Thyroid gland (tissue), 4 donors: Measurements from ENCODE around the gene WASL.

Experiments
- POLR2A ChIP-seq, 2 donors: fragments of 450-650 bp; IDR thresholded peaks; one replicate each; pipeline ENCODE4 v1.6.1; 2017; ENCODE audit warnings: antibody characterized with exemption in 2 of 2, mild to moderate bottlenecking in 2 of 2, moderate library complexity in 1 of 2
- TF ChIP-seq, protein P1 (sequence below), 6 experiments: fragments of 200-600 bp in 3 of 6; fragments of 450-650 bp in 3 of 6; sonication (generic) in 3 of 6; IDR thresholded peaks; one replicate each; pipeline ENCODE4 v1.5.1; 2016 to 2019; ENCODE audit warnings: antibody characterized with exemption in 6 of 6, mild to moderate bottlenecking in 2 of 6, inconsistent platforms in 1 of 6, moderate library complexity in 1 of 6

GRCh38 chr7:123783820-123784219 is 35.0 kb upstream of the WASL start:
- TF ChIP-seq, protein P1, sequence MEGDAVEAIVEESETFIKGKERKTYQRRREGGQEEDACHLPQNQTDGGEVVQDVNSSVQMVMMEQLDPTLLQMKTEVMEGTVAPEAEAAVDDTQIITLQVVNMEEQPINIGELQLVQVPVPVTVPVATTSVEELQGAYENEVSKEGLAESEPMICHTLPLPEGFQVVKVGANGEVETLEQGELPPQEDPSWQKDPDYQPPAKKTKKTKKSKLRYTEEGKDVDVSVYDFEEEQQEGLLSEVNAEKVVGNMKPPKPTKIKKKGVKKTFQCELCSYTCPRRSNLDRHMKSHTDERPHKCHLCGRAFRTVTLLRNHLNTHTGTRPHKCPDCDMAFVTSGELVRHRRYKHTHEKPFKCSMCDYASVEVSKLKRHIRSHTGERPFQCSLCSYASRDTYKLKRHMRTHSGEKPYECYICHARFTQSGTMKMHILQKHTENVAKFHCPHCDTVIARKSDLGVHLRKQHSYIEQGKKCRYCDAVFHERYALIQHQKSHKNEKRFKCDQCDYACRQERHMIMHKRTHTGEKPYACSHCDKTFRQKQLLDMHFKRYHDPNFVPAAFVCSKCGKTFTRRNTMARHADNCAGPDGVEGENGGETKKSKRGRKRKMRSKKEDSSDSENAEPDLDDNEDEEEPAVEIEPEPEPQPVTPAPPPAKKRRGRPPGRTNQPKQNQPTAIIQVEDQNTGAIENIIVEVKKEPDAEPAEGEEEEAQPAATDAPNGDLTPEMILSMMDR (IDR thresholded peaks at IDR 0.05) = no peak
- no peak for TF ChIP-seq POLR2A (IDR thresholded peaks at IDR 0.05)
